Hepatocyte (in vitro differentiated cells): ENCODE results near the gene CBARP.

Experiments
- EZH2 ChIP-seq: fragments of 200-600 bp; sonication (generic); IDR thresholded peaks from 2 replicates; pipeline ENCODE4 v1.6.1; 2016; ENCODE audit warnings: antibody characterized with exemption, mild to moderate bottlenecking, borderline replicate concordance
- EZH2phosphoT487 ChIP-seq: fragments of 200-600 bp; sonication (generic); IDR thresholded peaks from one replicate; pipeline ENCODE4 v1.6.1; 2018; ENCODE audit warnings: antibody characterized with exemption, mild to moderate bottlenecking, low read depth, moderate library complexity; ENCODE audit not compliant: unreplicated experiment, severe bottlenecking
- TF ChIP-seq, protein P1 (sequence below): fragments of 200-600 bp; sonication (generic); IDR thresholded peaks from 2 replicates; pipeline ENCODE4 v1.5.1; 2016; ENCODE audit warnings: antibody characterized with exemption, mild to moderate bottlenecking; ENCODE audit not compliant: poor library complexity

DNA sequence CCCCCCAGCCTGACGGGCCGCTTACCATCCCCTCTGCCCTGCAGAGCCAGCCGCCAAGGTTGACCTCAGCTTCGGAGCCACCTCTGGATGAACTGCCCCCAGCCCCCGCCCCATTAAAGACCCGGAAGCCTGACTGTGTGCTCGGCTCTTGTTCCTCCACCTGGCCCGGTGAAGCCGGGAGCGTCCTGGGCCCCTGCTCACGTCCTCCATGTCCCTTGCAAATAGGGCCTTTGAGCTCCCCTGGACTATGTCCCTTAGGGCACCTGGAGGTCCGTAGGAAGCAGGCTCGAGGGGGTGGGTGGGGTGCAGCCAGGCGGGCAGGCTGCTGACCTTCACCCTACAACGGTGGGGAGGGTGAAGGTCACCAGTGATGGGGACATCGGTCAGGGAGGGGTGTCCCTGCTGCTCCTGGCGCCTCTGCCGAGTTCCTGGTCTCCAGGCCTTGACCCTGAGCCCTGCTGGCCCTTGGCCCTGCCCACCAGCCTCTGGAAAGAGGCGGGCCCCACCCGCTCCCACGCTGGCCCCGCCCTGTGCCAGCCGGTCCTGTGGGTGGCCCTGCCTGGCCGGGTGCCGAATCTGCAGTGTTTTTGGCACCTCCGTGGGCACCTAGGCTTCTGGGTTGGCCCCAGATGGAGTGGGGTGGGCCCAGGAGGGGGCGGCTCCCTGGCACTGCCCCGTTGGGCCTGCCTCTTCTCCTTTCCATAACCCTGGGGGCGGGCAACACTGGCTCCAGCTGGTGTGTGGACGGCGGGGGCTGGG lies 7.1 kb upstream of the CBARP start:
- TF ChIP-seq EZH2 (no peak), EZH2phosphoT487 (no peak)
- TF ChIP-seq, protein P1, sequence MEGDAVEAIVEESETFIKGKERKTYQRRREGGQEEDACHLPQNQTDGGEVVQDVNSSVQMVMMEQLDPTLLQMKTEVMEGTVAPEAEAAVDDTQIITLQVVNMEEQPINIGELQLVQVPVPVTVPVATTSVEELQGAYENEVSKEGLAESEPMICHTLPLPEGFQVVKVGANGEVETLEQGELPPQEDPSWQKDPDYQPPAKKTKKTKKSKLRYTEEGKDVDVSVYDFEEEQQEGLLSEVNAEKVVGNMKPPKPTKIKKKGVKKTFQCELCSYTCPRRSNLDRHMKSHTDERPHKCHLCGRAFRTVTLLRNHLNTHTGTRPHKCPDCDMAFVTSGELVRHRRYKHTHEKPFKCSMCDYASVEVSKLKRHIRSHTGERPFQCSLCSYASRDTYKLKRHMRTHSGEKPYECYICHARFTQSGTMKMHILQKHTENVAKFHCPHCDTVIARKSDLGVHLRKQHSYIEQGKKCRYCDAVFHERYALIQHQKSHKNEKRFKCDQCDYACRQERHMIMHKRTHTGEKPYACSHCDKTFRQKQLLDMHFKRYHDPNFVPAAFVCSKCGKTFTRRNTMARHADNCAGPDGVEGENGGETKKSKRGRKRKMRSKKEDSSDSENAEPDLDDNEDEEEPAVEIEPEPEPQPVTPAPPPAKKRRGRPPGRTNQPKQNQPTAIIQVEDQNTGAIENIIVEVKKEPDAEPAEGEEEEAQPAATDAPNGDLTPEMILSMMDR, result no peak
